GM21737 (cell line): ENCODE results near the gene RBP5.

Experiments used
- ATAC-seq: cut with Tn5 transposase; IDR thresholded peaks from one replicate; pipeline ENCODE4 v1.9.1; 2021; ENCODE audit warnings: mild to moderate bottlenecking, moderate library complexity; ENCODE audit not compliant: unreplicated experiment

RBP5 gene

GRCh38 chr12:7076493-7076892 is 52.2 kb downstream of the RBP5 start:
- ATAC-seq, result no peak

- no peak for ATAC-seq
Observed at GRCh38 chr12:7075939-7076338, 52.8 kb downstream of the RBP5 start.

- ATAC-seq, result no peak
Observed at GRCh38 chr12:7075518-7075917, 53.2 kb downstream of the RBP5 start.

GRCh38 chr12:7073946-7074345 is 54.7 kb downstream of the RBP5 start:
- no peak for ATAC-seq
